SU-DHL-6 (cell line): ENCODE results near the gene CDK5R1.

Experiments
- EZH2phosphoT487 ChIP-seq: fragments of 200-600 bp; sonication (generic), shearing (Covaris generic); conservative IDR thresholded peaks from 2 replicates; pipeline ENCODE4 v1.6.1; 2018; ENCODE audit warnings: mild to moderate bottlenecking, antibody characterized with exemption, low read length, moderate library complexity, mixed read lengths
- TF ChIP-seq, protein P1 (sequence below): fragments of 200-600 bp; sonication (generic); IDR thresholded peaks from one replicate; pipeline ENCODE4 v1.5.1; 2017; ENCODE audit warnings: antibody characterized with exemption, mild to moderate bottlenecking, low read length, moderate library complexity; ENCODE audit not compliant: insufficient read depth, poor library complexity, severe bottlenecking

DNA sequence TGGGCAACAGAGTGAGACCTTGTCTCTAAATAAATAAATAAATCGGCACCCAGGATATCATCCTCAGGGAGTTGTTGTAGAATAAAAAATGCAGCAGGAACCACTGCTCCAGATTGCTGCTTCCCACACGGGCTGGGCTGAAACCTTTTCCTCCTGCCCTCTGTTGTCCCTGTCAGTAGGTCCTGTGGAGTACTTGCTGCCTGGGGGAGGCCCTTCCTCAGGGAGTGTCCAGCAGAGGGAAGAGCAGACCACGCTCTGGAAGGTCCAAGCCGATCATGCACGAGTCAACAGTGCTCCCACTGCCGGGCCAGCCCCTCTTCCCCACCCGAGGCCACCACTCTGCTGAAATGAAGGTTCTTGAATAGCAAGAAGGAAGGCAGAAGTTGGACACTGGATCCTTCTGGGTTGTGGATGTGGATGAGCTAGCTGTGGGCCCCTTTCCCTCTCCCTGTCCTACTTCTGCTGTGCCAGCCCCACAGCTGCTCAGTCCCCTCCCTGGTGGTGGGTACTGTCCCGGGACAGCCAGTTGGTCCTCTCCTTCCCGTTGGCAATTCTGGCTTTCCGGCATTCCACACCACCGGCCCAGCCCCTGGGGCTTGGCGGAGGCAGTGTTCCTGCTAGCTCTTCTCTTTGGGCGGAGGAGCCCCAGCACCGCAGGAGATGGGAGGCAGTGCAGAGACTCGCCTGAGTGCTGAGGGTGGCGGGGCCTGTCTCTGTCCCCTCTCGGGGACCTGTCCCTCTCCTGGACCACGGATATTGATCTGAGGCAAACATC lies 10.8 kb downstream of the CDK5R1 start:
- TF ChIP-seq, protein P1, sequence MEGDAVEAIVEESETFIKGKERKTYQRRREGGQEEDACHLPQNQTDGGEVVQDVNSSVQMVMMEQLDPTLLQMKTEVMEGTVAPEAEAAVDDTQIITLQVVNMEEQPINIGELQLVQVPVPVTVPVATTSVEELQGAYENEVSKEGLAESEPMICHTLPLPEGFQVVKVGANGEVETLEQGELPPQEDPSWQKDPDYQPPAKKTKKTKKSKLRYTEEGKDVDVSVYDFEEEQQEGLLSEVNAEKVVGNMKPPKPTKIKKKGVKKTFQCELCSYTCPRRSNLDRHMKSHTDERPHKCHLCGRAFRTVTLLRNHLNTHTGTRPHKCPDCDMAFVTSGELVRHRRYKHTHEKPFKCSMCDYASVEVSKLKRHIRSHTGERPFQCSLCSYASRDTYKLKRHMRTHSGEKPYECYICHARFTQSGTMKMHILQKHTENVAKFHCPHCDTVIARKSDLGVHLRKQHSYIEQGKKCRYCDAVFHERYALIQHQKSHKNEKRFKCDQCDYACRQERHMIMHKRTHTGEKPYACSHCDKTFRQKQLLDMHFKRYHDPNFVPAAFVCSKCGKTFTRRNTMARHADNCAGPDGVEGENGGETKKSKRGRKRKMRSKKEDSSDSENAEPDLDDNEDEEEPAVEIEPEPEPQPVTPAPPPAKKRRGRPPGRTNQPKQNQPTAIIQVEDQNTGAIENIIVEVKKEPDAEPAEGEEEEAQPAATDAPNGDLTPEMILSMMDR, result no peak
- no peak for TF ChIP-seq EZH2phosphoT487
